GM23248 (cell line): ENCODE results near the gene MAPK8.

Source experiments
- EZH2 ChIP-seq: fragments of 200-600 bp; sonication (generic); IDR thresholded peaks from 2 replicates; pipeline ENCODE4 v1.6.1; 2018; ENCODE audit warnings: antibody characterized with exemption, mild to moderate bottlenecking; ENCODE audit not compliant: insufficient read depth, poor library complexity, severe bottlenecking
- EZH2phosphoT487 ChIP-seq: fragments of 200-600 bp; sonication (generic); IDR thresholded peaks from 2 replicates; pipeline ENCODE4 v1.6.1; 2018; ENCODE audit warnings: antibody characterized with exemption, moderate library complexity, mild to moderate bottlenecking, low read depth; ENCODE audit not compliant: insufficient read depth

- TF ChIP-seq EZH2 (no peak), EZH2phosphoT487 (no peak)
Measured at GRCh38 chr10:48273741-48274140, 32.7 kb upstream of the MAPK8 start.
